HG02623 (cell line): ENCODE results near the gene PRKCA.
"Not testable (repeated sequence)": the region's sequence is repeated elsewhere in the genome, so short reads cannot be mapped to it uniquely, and the experiment has no call there.

Source experiments
- ATAC-seq: cut with Tn5 transposase; IDR thresholded peaks from one replicate; pipeline ENCODE4 v1.9.1; 2021; ENCODE audit warnings: moderate library complexity; ENCODE audit not compliant: unreplicated experiment

PRKCA gene

DNA sequence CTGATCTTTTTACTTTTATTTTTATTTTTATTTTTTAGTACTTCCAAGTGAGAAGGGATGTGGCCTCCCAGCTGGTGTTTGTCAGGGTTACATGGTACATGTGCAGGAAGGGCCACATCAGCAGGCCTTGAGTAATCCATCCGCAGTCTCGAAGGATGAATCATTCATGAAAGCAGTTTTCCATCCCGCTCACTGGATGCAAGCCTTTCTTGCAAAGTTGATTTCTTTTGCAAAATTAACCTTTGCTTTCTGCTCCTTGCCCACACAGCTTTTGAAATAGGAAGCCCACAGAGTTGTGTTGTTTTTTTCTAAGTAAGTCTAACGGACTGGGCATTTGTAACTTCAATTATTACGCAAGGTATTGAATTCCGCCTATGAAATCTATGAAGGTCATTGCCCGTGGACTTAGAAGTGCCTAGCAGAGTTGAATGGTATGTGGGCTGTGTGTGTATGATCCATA, 157.4 kb downstream of the PRKCA start:
- ATAC-seq = no peak

GRCh38 chr17:66460558-66460957, 158.1 kb downstream of the PRKCA start:
- ATAC-seq = no peak

- no peak for ATAC-seq
Measured at GRCh38 chr17:66461343-66461995, 159.1 kb downstream of the PRKCA start.

GRCh38 chr17:66462010-66462409, 159.6 kb downstream of the PRKCA start:
- no peak for ATAC-seq

DNA sequence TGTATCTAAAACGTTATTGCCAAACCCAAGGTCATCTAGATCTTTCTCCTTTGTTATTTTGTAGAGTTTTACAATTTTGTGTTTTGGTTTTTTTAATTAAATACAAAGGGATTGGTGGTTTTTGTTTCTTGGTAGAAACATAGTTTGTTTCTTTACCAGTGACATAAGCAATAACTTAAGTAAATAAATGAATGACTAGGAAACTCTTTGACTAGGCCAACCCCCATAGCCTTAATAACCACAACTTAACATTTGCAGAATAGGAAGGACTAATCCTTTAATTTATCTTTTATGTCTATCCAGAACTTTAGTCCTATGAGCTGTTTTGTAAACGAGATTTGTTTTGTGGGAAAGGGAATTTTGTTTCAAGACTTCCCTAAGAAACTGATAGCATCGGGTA, 162.5 kb downstream of the PRKCA start:
- ATAC-seq = no peak

DNA sequence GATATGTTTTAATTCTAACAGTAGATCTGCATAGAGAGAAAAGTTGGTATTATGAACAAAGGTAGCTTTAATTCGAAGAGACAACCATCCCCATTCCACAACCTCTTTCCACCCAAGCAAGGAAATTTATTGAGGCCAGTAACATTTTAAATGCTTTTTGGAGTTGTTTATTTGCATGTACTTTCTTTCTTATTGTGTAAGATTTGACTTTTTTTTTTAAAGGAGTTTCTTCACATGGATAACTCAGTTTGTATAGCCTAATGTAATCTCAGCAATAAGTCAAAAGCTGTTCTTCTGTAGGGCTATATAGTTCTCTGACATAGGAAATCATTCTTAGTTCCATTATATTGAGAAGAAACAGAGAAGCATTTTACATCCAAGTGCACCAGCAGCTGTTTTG, 163.3 kb downstream of the PRKCA start:
- ATAC-seq = no peak

GRCh38 chr17:66466106-66466820, 163.8 kb downstream of the PRKCA start:
- ATAC-seq = no peak

DNA sequence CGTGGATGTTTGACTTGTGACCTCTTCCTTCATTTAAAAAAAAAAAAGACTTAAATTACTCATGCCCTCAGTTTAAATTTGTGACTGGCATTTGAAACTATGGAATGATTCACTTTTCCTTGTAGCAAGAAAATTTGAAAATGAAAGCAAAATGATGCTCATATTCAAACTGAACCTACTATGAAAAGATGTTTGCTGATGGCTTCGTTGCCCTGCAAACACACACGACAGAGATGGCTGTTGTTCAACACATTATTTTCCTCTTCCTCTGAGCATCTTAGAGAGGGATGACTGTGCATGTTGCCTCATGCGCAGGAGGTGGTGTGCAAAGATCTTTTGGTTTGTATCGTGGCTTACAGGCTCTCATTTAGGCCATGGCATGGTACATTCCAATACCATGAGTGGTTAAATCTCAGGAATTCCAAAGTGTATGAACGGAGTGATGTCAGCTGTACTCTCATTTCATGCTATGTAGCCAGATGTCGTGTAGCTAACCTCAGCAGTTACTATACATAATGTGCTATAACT, 164.5 kb downstream of the PRKCA start:
- no peak for ATAC-seq

DNA sequence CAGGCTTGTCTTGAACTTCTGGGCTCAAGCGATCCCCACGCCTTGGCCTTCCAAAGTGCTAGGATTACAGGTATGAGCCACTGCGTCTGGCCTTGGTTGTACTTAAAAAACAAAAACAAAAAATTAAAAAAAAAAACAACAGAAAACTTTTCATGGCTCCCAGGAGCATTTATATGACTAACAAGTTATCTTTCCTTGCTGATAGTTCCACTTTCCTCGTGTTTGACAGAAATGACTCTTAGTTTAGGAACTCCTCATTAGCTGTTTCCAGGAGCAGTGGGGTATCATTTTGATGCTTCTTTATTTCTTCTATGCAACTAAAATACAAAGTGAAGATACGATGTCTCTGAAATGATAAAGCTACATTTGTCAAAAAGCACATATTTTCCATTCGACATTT, 165.4 kb downstream of the PRKCA start:
- ATAC-seq = no peak

DNA sequence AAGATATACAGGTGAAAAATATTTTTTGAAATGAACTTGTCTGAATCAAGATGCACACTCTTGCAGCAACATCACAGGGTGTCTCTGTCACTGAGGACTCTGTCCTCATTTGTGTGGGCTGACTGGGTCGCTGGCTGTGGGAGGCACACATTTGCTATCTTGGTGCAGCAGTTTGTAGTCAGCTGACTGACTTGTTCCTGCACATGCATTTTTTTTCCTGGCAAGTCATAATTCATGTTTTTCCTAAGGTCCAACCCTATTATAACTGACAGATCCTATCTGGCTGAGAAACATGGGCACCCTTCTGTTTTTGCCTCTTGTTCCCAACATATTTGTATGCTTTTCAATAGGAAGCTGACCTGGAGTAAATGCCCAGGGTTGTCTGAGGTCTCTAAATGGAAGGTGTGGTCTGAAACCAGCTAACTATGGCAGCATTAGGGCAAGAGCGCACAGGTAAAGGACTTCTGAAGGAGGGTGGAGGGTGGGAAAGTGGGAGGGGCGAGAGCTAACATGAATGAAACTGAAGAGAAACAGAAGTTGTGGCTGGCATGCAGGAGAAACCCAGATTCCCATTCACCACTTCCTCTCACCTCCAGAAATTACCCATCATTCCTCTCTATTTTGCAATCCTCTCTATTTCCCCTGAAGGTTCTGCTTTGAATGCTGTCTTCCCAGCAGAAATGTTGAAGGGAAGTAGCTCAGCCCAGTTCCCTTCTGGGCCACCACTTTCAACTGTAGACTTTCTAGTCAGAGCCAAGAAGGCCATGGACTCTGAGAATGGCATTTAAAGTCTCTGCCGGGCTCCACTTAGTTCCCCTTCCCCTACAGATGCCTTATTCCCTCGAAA, 166.1 kb downstream of the PRKCA start:
- no peak for ATAC-seq

GRCh38 chr17:66469088-66469442, 166.7 kb downstream of the PRKCA start:
- ATAC-seq = no peak

- ATAC-seq = no peak
Measured at GRCh38 chr17:66469461-66469860, 167.0 kb downstream of the PRKCA start.

DNA sequence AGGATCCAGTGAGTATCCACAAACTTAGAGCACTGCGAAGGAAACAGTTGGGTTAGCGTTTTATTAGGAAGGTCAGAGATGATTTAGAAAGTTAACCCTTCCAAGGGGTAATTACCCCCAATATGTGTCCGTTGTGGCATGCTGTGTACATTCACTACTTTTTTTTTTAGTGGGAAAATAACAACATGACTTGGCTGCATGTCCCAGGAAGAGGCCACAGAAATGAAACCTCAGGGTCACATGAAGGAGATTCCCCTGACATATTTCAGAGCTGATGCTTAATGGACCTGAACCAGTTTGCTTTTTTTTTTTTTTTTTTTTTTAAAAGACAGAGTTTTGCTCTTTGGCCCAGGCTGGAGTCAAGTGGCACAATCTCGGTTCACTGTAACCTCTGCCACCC, 167.5 kb downstream of the PRKCA start:
- no peak for ATAC-seq

DNA sequence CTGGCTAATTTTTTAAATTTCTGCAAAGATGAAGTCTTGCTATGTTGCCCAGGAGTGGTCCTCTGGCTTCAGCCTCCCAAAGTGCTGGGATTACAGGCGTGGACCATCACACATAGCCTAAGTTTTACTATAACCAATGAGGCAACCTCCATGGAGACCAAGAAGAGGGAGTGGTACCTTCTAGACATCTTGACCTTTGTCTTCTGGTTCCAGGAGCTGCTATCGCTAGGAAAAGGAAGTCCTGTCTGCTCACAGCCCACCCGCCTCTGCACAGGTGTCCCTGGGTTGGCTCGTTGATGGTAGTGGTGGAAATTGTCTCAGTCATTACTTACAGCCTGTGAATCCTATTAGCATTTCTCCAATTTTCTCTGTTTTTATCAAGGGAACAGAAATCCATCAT, 169.7 kb downstream of the PRKCA start:
- no peak for ATAC-seq

DNA sequence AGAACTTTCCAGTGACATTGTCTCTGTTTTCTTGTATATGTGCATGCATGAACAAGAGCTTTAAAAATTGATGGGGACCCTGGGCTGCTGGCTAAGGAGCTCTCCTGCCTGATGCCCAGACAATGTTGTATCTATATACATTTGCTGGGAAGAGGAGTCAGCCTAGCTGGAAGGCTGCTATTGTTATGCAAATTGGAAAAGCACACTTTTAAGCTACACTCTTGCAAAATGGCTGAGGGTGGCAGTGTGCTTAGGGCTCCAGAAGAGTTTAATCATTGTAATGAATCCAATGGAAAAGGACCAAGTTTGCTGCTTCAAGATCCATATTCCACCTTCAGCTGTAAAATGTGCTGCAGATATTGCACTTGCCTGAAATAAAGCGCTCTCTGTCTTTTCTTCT, 171.8 kb downstream of the PRKCA start:
- ATAC-seq = no peak

GRCh38 chr17:66474806-66475497, 172.5 kb downstream of the PRKCA start:
- ATAC-seq = no peak

DNA sequence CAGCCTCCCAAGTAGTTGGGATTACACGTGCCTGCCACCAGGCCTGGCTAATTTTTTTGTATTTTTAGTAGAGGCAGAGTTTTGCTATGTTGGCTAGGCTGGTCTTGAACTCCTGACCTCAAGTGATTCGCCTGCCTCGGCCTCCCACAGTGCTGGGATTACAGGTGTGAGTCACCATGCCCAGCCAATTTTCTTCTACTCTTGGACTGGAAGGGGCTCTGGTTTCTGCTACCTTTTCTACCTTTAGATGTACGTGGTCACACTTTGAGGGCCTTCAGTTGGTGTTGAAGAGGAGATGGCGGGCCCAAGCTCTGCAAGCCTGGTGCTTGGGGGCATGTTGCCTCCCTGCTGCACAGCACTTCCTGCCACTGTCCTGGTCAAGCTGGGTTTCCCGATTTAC, 173.6 kb downstream of the PRKCA start:
- no peak for ATAC-seq

DNA sequence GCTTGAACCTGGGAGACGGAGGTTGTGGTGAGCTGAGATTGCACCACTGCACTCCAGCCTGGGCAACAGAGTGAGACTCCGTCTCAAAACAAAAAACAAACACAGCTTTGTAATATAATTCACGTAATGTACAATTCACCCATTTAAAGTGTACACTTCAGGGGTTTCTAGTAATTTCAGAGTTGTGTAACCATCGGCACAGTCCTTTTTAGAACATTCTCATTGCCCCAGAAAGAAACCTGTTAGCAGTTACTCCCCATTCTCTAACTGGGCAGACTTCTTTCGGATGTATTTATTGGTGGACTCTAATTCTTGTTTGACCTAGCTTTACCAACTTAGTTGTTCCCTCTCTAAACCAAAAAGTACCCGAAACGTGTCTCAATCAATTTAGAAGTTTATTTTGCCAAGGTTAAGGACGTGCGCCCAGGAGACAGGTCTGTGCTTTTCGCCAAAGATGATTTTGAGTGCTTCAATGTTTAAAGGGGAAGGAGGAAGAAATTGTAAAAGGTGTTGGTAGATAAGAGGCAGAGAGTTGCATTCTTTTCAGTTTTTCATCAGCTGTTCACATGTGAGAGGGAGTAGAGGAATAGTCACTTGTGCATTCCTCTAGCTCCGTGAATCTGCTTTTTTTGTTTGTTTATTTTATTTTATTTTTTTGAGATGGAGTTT, 175.3 kb downstream of the PRKCA start:
- no peak for ATAC-seq

DNA sequence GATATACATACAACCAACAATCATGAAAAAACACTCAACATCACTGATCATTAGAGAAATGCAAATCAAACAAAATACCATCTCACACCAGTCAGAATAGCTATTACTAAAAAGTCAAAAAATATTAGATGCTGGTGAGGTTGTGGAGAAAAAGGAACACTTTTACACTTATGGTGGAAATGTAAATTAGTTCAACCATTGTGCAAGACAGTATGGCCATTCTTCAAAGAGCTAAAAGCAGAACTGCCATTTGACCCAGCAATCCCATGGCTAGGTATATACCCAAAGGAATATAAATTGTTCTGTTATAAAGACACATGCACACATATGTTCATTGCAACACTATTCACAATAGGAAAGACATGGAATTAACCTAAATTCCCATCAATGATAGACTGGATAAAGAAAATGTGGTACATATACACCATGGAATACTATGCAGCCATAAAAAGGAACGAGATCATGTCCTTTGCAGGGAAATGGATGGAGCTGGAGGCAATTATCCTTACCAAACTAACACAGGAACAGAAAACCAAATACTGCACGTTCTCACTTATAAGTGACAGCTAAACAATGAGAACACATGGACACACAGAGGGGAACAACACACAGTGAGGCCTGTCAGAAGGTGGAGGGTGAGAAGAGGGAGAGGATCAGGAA, 176.9 kb downstream of the PRKCA start:
- not testable (repeated sequence) for ATAC-seq

DNA sequence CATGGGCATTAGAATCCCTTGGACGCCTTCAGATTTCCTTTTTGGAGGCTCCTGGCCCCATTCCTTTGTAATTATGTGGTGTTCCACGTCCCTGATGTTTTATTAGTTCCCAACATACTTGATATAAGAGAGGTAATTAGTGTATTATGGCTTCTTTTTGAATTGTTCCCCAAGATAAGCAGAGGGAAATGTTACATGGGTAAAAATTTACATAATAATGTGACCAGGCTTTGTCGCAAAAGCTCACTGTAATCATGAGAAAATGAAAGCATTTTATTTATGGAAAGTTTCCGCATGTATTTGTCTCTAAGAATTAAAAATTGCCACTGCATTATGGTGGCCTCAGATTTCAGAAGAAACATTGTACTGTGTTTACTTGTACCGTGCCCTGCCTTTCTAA, 177.8 kb downstream of the PRKCA start:
- ATAC-seq = no peak
